GM12873 (cell line): ENCODE measurements around the gene GHR.

Experiments used
- TF ChIP-seq, protein P1 (sequence below): IDR thresholded peaks from 2 replicates; pipeline ENCODE4 v1.5.1; 2012; ENCODE audit warnings: low read depth, mild to moderate bottlenecking, moderate library complexity, low read length, control low read depth; ENCODE audit not compliant: insufficient read depth; ENCODE audit errors: missing control alignments

GHR gene

DNA sequence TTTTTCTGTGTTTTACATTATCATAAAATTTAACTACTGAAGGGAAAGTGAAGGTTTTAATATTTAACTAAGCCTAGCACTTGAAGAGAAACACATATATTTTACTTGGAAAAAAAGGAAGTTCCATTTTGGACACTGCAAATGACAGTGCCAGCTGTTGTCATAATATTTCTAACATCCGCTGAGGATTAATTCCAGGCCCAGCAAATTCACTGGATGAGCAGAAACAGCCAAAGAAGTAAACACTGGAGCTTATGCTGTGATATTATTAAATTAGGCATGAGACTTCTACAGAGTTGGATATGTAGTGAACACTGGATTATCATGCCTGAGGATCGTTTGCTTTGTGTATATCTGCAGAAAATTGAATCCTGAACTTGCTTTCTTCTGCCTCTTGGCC is 67.6 kb downstream of the GHR start:
- TF ChIP-seq, protein P1, sequence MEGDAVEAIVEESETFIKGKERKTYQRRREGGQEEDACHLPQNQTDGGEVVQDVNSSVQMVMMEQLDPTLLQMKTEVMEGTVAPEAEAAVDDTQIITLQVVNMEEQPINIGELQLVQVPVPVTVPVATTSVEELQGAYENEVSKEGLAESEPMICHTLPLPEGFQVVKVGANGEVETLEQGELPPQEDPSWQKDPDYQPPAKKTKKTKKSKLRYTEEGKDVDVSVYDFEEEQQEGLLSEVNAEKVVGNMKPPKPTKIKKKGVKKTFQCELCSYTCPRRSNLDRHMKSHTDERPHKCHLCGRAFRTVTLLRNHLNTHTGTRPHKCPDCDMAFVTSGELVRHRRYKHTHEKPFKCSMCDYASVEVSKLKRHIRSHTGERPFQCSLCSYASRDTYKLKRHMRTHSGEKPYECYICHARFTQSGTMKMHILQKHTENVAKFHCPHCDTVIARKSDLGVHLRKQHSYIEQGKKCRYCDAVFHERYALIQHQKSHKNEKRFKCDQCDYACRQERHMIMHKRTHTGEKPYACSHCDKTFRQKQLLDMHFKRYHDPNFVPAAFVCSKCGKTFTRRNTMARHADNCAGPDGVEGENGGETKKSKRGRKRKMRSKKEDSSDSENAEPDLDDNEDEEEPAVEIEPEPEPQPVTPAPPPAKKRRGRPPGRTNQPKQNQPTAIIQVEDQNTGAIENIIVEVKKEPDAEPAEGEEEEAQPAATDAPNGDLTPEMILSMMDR, result no peak

DNA sequence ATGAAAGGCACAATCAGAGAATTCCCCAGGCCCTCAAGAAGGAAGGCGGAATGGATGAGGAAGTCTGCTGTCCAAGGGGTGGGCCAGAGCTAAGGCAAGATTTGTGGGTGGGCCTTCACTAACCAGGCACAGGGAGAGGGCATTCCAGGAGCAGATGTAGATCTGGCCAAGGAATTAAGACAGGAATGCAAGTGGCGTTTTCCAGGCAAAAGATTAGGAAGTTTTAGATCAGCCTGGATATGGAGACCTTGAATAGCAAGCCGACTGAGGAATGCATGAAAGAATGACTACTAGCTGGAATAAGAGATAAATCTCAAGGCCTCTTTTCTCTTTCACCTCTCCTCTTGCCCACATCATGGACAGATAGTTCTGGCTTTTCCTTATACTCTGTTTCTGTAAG is 68.5 kb downstream of the GHR start:
- TF ChIP-seq, protein P1, result no peak

DNA sequence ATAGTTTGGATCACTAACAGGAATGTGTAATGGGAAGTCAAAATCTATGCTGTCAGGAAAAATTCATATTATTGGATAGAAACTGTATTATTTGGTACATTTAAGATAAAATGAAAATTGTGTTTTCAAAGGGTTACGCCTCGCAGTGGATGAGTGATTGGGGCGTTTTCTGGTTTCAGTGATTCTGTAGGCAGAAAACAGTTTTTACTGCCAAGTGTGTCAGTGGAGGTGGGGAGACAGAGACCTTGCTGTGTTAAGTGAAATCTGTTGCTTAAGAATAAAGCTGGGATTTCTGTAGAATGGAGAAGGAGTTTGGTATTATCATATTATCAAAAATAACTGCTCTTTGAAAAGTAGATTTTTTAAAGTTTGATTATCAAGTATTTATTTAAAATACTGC is 69.7 kb downstream of the GHR start:
- TF ChIP-seq, protein P1, result no peak

DNA sequence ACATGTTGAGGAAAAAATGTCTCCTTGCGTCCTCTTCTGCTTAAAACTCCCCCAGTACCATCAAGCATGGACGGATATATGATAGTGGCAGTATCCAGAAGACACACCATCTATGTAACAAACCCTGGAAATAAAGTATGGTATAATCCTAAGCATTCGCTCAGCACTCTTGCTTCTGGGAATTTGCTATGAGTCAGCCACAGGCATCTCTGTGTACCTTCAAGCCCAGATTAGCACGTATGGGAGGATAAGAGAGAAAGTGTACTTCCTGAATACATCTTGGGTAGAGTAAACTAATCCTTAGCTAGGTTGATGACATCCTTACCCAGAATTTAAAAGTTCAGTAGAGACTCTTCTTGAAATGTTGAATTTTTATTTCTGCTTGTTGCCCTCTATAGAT is 71.2 kb downstream of the GHR start:
- TF ChIP-seq, protein P1, result no peak

DNA sequence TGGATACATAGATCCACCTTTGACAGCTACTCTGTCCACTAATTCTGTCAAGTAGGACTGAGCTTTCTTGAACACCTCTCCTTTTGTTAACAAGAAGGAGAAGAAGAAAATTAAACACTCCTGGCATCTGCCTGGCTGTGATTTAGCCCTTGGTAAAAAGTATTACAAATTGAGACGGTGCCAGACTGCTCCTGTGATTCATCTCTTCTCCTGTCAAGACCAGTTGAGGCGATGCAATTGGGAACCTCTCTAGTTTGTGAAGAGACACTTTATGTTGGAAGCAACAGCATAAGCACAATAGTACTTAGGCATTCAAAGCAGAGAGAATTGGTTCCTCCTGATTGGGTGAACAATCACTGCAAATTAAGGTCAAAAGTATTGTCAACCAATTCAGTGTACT is 72.7 kb downstream of the GHR start:
- TF ChIP-seq, protein P1, result no peak

DNA sequence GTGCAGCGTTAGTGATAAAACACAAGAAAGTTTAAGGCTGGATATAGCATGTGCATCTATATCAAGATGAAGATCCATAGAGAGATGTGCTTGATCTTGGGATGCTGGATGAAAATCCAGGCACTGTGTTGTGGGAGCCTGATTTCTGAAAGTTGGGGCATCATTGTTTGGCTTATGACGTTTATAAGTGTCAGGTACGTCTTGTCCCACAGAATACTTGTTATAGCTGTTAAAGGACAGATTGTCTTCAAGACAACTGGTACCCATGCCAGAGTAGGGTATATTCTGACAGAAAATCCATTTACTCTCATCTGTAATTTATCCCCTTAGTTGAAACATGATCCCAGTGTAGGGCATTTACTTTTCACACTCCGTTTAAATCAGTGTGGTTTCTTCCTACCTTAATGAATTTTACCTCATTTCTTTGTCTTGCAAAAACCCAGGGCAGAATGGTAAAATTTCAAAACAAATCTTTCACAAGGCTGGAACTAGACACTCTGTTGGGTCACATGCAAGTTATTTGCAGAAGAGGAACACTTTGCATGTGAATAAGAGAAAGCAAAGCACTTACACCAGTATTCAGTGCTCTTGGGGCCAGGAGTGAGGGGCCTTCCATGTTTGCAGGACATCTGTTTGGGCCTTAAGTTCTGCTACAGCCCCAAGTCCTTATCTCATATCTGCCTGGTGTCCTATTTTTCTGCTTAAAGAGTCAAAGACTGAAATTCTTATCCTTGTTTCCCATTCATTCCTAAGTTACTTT is 73.3 kb downstream of the GHR start:
- TF ChIP-seq, protein P1, result no peak

DNA sequence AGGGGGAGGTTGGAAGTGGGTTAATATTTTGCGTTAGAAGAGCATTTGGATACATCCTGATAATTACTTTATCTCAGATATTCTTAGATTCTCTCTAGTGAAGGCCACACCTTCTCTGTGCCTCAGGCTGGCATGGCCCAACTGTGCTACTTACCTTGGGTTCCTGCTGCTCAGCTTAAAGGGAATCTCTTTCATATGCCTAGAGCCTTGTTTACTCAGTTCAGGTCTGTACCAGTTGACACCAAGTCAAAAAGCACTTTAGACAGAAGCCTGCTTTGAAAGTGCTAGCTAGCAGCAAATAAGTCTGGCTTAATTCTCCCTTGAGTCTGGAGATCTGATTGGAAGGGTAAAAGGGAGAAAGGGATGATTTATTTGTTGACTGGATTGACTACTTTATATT is 74.8 kb downstream of the GHR start:
- TF ChIP-seq, protein P1, result no peak
